ENCODE measurements around the gene NRBP1. TPM values are rescaled to one million over a fixed set of nuclear protein-coding genes. Genes with fewer than 3 reads are reported as not detected.

Gene NRBP1
- total and polyA plus RNA-seq, 9 of the 15 experiments (the other 6 are each of a cell fraction or from before 2014, with no cell fraction given), result 2.9 to 84.5 (median 36.9) TPM

DNA sequence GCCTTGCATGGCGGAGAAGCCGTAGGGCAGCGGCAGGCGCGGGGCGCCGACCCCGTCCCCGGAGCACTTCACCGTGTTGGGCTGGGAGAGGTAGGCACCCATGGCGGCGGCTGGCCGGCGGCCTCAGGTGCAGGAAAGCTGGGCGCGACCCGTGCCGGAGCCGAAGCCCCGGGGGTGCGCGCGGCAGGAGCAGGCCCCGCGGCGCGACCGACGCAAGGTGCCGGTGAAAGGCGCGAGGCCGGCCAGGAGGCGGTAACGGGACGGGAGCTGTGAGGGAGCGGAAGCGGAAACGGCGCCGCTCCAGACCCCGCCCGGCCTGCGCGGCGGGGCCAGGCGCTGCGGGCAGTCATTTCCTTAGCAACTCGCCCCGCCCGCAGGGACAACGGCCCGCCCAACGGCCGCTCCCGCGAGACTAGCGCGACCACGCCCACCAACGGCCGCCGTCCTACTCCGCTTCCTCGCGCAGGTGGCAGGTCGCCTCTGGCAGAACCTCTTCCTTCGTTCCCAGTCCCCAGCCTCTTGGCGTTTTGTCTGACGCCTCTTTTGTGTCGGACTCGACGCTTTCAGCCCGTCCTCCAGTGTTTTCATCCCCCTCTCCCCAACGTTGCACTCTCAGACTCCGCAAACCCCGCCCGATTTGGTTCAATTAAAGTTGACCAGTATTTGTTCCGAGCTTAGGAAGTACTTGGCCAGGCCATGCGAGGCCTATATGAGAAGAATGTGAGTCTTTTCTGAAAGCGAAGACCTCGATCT lies 18.9 kb upstream of the NRBP1 start, which contains the start of gene PPM1G (continued):
- TF ChIP-seq, protein P1, sequence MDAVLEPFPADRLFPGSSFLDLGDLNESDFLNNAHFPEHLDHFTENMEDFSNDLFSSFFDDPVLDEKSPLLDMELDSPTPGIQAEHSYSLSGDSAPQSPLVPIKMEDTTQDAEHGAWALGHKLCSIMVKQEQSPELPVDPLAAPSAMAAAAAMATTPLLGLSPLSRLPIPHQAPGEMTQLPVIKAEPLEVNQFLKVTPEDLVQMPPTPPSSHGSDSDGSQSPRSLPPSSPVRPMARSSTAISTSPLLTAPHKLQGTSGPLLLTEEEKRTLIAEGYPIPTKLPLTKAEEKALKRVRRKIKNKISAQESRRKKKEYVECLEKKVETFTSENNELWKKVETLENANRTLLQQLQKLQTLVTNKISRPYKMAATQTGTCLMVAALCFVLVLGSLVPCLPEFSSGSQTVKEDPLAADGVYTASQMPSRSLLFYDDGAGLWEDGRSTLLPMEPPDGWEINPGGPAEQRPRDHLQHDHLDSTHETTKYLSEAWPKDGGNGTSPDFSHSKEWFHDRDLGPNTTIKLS (IDR thresholded peaks at IDR 0.05; ENCODE audit: borderline replicate concordance, low read depth), result peak; percentile 73; the same call in 1 of the 2 replicates
- TF ChIP-seq RCOR1 (IDR thresholded peaks at IDR 0.05; ENCODE audit: borderline replicate concordance in 1 of 2, low read depth in 2 of 2, low read length in 2 of 2), result peak; percentile 11 to 46; a peak in 2 of 4 replicates
- TF ChIP-seq GTF2A2 (tag; IDR thresholded peaks at IDR 0.05), result 0 out of 2 replicates have a peak, but pooled peaks have one; percentile 16
- TF ChIP-seq POLR2A (conservative IDR thresholded peaks at IDR 0.05), result peak; percentile 95
- no peak; the same call in 1 of the 2 replicates for TF ChIP-seq DPF2 (IDR thresholded peaks at IDR 0.05)
- TF ChIP-seq ETV6 (IDR thresholded peaks at IDR 0.05; ENCODE audit: borderline replicate concordance in 1 of 2, low read depth in 2 of 2, low read length in 1 of 2), result peak; percentile 37 to 65; a peak in 2 of 4 replicates
- 0 out of 2 replicates have a peak, but pooled peaks have one; percentile 34 for TF ChIP-seq ETV6 (CRISPR knock-in tag; IDR thresholded peaks at IDR 0.05; ENCODE audit: borderline replicate concordance)
- TF ChIP-seq ZSCAN32 (CRISPR knock-in tag; IDR thresholded peaks at IDR 0.05), result 0 out of 2 replicates have a peak, but pooled peaks have one; percentile 30
- no peak for TF ChIP-seq ZBTB1 (CRISPR knock-in tag; IDR thresholded peaks at IDR 0.05; ENCODE audit: borderline replicate concordance, low read depth)
- peak; percentile 87 for TF ChIP-seq FOXJ2 (tag; IDR thresholded peaks at IDR 0.05)
- TF ChIP-seq ZKSCAN8 (CRISPR knock-in tag; IDR thresholded peaks at IDR 0.05), result no peak
- TF ChIP-seq, protein P2, sequence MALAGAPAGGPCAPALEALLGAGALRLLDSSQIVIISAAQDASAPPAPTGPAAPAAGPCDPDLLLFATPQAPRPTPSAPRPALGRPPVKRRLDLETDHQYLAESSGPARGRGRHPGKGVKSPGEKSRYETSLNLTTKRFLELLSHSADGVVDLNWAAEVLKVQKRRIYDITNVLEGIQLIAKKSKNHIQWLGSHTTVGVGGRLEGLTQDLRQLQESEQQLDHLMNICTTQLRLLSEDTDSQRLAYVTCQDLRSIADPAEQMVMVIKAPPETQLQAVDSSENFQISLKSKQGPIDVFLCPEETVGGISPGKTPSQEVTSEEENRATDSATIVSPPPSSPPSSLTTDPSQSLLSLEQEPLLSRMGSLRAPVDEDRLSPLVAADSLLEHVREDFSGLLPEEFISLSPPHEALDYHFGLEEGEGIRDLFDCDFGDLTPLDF (CRISPR knock-in tag; IDR thresholded peaks at IDR 0.05), result peak; percentile 33
- TF ChIP-seq, protein P3, sequence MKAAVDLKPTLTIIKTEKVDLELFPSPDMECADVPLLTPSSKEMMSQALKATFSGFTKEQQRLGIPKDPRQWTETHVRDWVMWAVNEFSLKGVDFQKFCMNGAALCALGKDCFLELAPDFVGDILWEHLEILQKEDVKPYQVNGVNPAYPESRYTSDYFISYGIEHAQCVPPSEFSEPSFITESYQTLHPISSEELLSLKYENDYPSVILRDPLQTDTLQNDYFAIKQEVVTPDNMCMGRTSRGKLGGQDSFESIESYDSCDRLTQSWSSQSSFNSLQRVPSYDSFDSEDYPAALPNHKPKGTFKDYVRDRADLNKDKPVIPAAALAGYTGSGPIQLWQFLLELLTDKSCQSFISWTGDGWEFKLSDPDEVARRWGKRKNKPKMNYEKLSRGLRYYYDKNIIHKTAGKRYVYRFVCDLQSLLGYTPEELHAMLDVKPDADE (conservative IDR thresholded peaks at IDR 0.05; ENCODE audit: control insufficient read depth, low read depth, low read length), result peak; percentile 51
- no peak; the same call in 1 of the 2 replicates for TF ChIP-seq FOXP1 (CRISPR knock-in tag; IDR thresholded peaks at IDR 0.05)
- TF ChIP-seq, protein P4, sequence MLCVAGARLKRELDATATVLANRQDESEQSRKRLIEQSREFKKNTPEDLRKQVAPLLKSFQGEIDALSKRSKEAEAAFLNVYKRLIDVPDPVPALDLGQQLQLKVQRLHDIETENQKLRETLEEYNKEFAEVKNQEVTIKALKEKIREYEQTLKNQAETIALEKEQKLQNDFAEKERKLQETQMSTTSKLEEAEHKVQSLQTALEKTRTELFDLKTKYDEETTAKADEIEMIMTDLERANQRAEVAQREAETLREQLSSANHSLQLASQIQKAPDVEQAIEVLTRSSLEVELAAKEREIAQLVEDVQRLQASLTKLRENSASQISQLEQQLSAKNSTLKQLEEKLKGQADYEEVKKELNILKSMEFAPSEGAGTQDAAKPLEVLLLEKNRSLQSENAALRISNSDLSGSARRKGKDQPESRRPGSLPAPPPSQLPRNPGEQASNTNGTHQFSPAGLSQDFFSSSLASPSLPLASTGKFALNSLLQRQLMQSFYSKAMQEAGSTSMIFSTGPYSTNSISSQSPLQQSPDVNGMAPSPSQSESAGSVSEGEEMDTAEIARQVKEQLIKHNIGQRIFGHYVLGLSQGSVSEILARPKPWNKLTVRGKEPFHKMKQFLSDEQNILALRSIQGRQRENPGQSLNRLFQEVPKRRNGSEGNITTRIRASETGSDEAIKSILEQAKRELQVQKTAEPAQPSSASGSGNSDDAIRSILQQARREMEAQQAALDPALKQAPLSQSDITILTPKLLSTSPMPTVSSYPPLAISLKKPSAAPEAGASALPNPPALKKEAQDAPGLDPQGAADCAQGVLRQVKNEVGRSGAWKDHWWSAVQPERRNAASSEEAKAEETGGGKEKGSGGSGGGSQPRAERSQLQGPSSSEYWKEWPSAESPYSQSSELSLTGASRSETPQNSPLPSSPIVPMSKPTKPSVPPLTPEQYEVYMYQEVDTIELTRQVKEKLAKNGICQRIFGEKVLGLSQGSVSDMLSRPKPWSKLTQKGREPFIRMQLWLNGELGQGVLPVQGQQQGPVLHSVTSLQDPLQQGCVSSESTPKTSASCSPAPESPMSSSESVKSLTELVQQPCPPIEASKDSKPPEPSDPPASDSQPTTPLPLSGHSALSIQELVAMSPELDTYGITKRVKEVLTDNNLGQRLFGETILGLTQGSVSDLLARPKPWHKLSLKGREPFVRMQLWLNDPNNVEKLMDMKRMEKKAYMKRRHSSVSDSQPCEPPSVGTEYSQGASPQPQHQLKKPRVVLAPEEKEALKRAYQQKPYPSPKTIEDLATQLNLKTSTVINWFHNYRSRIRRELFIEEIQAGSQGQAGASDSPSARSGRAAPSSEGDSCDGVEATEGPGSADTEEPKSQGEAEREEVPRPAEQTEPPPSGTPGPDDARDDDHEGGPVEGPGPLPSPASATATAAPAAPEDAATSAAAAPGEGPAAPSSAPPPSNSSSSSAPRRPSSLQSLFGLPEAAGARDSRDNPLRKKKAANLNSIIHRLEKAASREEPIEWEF (CRISPR knock-in tag; IDR thresholded peaks at IDR 0.05), result peak; percentile 50; the same call in 1 of the 2 replicates
- TF ChIP-seq, protein P5, sequence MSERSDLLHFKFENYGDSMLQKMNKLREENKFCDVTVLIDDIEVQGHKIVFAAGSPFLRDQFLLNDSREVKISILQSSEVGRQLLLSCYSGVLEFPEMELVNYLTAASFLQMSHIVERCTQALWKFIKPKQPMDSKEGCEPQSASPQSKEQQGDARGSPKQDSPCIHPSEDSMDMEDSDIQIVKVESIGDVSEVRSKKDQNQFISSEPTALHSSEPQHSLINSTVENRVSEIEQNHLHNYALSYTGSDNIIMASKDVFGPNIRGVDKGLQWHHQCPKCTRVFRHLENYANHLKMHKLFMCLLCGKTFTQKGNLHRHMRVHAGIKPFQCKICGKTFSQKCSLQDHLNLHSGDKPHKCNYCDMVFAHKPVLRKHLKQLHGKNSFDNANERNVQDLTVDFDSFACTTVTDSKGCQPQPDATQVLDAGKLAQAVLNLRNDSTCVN (CRISPR knock-in tag; IDR thresholded peaks at IDR 0.05), result 0 out of 2 replicates have a peak, but pooled peaks have one; percentile 46

Measured in K562 (cell line).